ENCODE measurements around the gene CCDC39. TPM values are rescaled to one million over a fixed set of nuclear protein-coding genes. Genes with fewer than 3 reads are reported as not detected.

Gene CCDC39
- polyA plus RNA-seq, 1 of the 3 experiments (the other 2 are of a cell fraction), result not detected

DNA sequence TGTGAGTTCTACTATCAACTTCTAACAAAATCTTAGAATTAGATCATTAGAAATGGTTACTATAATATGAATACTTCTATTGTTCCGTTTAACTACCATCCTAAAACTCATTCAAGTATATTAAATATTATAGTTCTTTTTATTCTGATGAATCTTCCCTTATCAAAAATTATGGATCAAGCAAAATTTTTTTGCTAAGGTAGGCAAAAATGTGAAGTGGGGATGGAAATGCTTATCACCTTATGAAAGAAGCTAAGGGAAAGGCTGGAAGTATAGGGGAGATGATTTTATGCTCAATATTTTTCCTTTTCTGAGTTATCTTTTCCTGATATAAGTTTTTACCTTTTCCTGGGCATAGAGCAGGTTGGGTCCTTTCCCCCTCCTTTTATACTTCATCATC, 40.7 kb upstream of the CCDC39 start:
- H3K4me2 ChIP-seq, result no peak overlapping the region
- TF ChIP-seq RAD21 (IDR thresholded peaks at IDR 0.05; ENCODE audit: low read length), result no peak
- no peaks in the 10 kb centered on the region for H3K9me3 ChIP-seq
- DNase-seq, result no peak
- no peaks in the 10 kb centered on the region for H3F3A ChIP-seq (replicated peaks; ENCODE audit: insufficient read depth)
- no peak overlapping the region for H3K9ac ChIP-seq
- no peak overlapping the region for H3K27ac ChIP-seq (ENCODE audit: low read depth in 2 of 2, low read length in 1 of 2)
- H3K4me1 ChIP-seq (ENCODE audit: control insufficient read depth in 1 of 2, insufficient read depth in 2 of 2, low read depth in 1 of 2, low read length in 1 of 2), result no peaks in the 10 kb centered on the region
- WGBS (ENCODE audit: low lambda C conversion rate), result 23% methylated on average over 1 of the region's 1 CpG
- POLR2A ChIA-PET, result no interaction called here
- H3K27me3 ChIP-seq (ENCODE audit: insufficient read depth), result no peaks in the 10 kb centered on the region
- H3K36me3 ChIP-seq (replicated peaks in 1 of 2; ENCODE audit: control insufficient read depth in 1 of 2, insufficient read depth in 2 of 2, low read length in 1 of 2), result no peaks in the 10 kb centered on the region
- no peaks in the 10 kb centered on the region for H3K9me2 ChIP-seq
- CTCF ChIA-PET, result interaction anchor here (1.5 kb wide), 1 partner anchor 11 kb away, joined by 5 read pairs; no protein-coding TSS in a partner anchor
- no peak overlapping the region for H3K4me3 ChIP-seq (ENCODE audit: low read depth in 2 of 2, low read length in 1 of 2)
- H3K79me2 ChIP-seq (ENCODE audit: insufficient read depth), result no peaks in the 10 kb centered on the region
- no peak overlapping the region for H2AFZ ChIP-seq (ENCODE audit: low read depth)
- H4K20me1 ChIP-seq (ENCODE audit: insufficient read depth), result no peaks in the 10 kb centered on the region

GRCh38 chr3:180707896-180708295, 28.6 kb upstream of the CCDC39 start:
- TF ChIP-seq TAF1 (IDR thresholded peaks at IDR 0.05; ENCODE audit: borderline replicate concordance, low read depth, low read length) (no peak), CHD2 (IDR thresholded peaks at IDR 0.05; ENCODE audit: low read length, partially characterized antibody) (no peak), NFIC (IDR thresholded peaks at IDR 0.05; ENCODE audit: borderline replicate concordance) (no peak), PBX3 (IDR thresholded peaks at IDR 0.05) (no peak), SMC3 (IDR thresholded peaks at IDR 0.05; ENCODE audit: low read depth, low read length) (no peak), SIN3A (IDR thresholded peaks at IDR 0.05; ENCODE audit: borderline replicate concordance, low read depth, low read length) (no peak), FOXM1 (IDR thresholded peaks at IDR 0.05; ENCODE audit: low read depth) (no peak), FOSL2 (IDR thresholded peaks at IDR 0.05; ENCODE audit: borderline replicate concordance, low read depth) (no peak), MEF2A (IDR thresholded peaks at IDR 0.05; ENCODE audit: borderline replicate concordance, low read depth) (no peak), YY1 (IDR thresholded peaks at IDR 0.05; ENCODE audit: low read depth) (no peak)
- TF ChIP-seq, protein P1, sequence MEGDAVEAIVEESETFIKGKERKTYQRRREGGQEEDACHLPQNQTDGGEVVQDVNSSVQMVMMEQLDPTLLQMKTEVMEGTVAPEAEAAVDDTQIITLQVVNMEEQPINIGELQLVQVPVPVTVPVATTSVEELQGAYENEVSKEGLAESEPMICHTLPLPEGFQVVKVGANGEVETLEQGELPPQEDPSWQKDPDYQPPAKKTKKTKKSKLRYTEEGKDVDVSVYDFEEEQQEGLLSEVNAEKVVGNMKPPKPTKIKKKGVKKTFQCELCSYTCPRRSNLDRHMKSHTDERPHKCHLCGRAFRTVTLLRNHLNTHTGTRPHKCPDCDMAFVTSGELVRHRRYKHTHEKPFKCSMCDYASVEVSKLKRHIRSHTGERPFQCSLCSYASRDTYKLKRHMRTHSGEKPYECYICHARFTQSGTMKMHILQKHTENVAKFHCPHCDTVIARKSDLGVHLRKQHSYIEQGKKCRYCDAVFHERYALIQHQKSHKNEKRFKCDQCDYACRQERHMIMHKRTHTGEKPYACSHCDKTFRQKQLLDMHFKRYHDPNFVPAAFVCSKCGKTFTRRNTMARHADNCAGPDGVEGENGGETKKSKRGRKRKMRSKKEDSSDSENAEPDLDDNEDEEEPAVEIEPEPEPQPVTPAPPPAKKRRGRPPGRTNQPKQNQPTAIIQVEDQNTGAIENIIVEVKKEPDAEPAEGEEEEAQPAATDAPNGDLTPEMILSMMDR (IDR thresholded peaks at IDR 0.05), result no peak
- Histone ChIP-seq H3K79me2 (ENCODE audit: insufficient read depth) (no peaks in the 10 kb centered on the region), H3K27ac (ENCODE audit: low read depth in 2 of 2, low read length in 1 of 2) (no peak overlapping the region), H3K36me3 (replicated peaks in 1 of 2; ENCODE audit: control insufficient read depth in 1 of 2, insufficient read depth in 2 of 2, low read length in 1 of 2) (no peaks in the 10 kb centered on the region), H3F3A (replicated peaks; ENCODE audit: insufficient read depth) (no peaks in the 10 kb centered on the region), H3K9ac (no peak overlapping the region), H3K9me3 (no peaks in the 10 kb centered on the region), H3K27me3 (ENCODE audit: insufficient read depth) (no peaks in the 10 kb centered on the region), H4K20me1 (ENCODE audit: insufficient read depth) (no peaks in the 10 kb centered on the region), H2AFZ (ENCODE audit: low read depth) (no peak overlapping the region), H3K4me3 (ENCODE audit: low read depth in 2 of 2, low read length in 1 of 2) (no peak overlapping the region), H3K4me1 (ENCODE audit: control insufficient read depth in 1 of 2, insufficient read depth in 2 of 2, low read depth in 1 of 2, low read length in 1 of 2) (no peaks in the 10 kb centered on the region), H3K9me2 (no peaks in the 10 kb centered on the region), H3K4me2 (no peak overlapping the region)
- WGBS (ENCODE audit: low lambda C conversion rate), result 31% methylated on average over 2 of the region's 2 CpGs
- no peak for DNase-seq
- ChIA-PET CTCF (interaction anchor here (1.0 kb wide), 1 partner anchor 147 kb away, joined by 3 read pairs; no protein-coding TSS in a partner anchor), POLR2A (no interaction called here)
